ENCODE results near the gene EIF5AL1. TPM values are rescaled to one million over a fixed set of nuclear protein-coding genes. Genes with fewer than 3 reads are reported as not detected.
A peak's percentile ranks its signal among the peaks of the same experiment; 100 is the strongest.

EIF5AL1 gene
- total and polyA plus RNA-seq, 2 experiments from 2014 or later, result 0.27 to 1.5 TPM

DNA sequence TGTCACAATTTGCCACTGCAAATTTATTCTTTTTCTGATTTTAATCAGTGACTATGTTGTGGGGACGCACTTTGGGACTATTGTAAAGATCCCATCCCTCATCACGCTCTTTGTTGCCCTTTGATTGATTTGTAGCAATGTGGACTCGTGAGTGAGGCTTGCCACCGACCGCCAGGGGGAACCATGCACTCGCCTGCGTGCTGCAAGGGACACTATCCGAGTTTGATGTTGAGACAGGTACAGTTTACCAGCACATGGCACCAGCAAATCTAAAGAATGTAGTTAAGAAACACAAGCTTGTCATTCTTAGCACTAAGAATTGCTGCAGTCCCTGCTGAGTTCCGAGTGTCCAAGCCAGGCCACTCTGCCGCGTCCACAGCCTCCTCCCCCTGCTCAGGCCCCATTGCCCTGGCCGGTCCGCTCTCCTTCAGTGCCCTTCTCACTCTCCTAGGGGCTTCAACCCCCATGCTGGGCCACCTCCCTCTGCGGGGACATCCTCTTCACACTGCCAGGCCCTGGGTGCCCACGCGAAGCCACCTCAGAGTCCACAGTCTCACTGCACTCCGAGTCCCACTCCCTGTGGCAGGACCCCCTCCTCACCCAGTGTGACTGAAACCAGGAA, 49.9 kb downstream of the EIF5AL1 start:
- WGBS (ENCODE audit: low lambda C conversion rate, missing lambda C conversion rate), result 24% methylated on average over 17 of the region's 17 CpGs
- Histone ChIP-seq H3K4me2 (peak overlapping the region; percentile 63), H3K36me3 (replicated peaks; ENCODE audit: insufficient read depth, low read depth) (no peaks in the 10 kb centered on the region), H3K27ac (no peak overlapping the region), H4K20me1 (ENCODE audit: insufficient read depth, poor library complexity, severe bottlenecking) (no peaks in the 10 kb centered on the region), H3K9me2 (replicated peaks; ENCODE audit: insufficient read depth) (no peaks in the 10 kb centered on the region), H3K79me2 (no peaks in the 10 kb centered on the region), H3K9me3 (ENCODE audit: low read depth) (no peaks in the 10 kb centered on the region), H2AFZ (no peak overlapping the region), H3K4me3 (no peak overlapping the region), H3K4me1 (ENCODE audit: insufficient read depth) (no peaks in the 10 kb centered on the region), H3K27me3 (no peaks in the 10 kb centered on the region)
- TF ChIP-seq EZH2phosphoT487 (IDR thresholded peaks at IDR 0.05; ENCODE audit: low read depth, severe bottlenecking, unreplicated experiment), result no peak
- TF ChIP-seq, protein P1, sequence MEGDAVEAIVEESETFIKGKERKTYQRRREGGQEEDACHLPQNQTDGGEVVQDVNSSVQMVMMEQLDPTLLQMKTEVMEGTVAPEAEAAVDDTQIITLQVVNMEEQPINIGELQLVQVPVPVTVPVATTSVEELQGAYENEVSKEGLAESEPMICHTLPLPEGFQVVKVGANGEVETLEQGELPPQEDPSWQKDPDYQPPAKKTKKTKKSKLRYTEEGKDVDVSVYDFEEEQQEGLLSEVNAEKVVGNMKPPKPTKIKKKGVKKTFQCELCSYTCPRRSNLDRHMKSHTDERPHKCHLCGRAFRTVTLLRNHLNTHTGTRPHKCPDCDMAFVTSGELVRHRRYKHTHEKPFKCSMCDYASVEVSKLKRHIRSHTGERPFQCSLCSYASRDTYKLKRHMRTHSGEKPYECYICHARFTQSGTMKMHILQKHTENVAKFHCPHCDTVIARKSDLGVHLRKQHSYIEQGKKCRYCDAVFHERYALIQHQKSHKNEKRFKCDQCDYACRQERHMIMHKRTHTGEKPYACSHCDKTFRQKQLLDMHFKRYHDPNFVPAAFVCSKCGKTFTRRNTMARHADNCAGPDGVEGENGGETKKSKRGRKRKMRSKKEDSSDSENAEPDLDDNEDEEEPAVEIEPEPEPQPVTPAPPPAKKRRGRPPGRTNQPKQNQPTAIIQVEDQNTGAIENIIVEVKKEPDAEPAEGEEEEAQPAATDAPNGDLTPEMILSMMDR (IDR thresholded peaks at IDR 0.05; ENCODE audit: poor library complexity), result peak; percentile 93
- peak; percentile 79 for DNase-seq (ENCODE audit: low spot score)

DNA sequence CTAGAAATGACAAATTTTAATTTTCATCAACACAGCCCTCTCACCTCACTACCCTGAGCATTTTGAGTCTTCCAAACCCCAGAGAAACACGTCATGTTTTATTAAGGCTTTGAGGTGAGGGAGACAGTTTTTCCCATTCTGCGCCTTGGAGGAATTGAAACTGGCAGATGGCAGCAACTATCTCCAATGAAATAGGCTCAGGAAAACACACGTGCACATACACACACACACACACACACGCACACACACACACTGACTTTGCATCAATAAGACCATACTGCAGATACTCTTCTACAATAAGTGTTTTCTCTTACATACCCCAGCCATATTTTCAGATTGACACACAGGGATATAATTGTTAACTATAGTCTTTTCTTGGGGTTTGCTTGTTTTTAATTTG, 51.1 kb downstream of the EIF5AL1 start:
- WGBS (ENCODE audit: low lambda C conversion rate, missing lambda C conversion rate), result 80% methylated on average over 4 of the region's 4 CpGs
- H3K36me3 ChIP-seq (replicated peaks; ENCODE audit: insufficient read depth, low read depth), result no peaks in the 10 kb centered on the region
- H3K79me2 ChIP-seq, result no peaks in the 10 kb centered on the region
- TF ChIP-seq EZH2phosphoT487 (IDR thresholded peaks at IDR 0.05; ENCODE audit: low read depth, severe bottlenecking, unreplicated experiment), result no peak
- no peak for TF ChIP-seq EZH2 (IDR thresholded peaks at IDR 0.05; ENCODE audit: borderline replicate concordance)
- TF ChIP-seq, protein P1 (IDR thresholded peaks at IDR 0.05; ENCODE audit: poor library complexity), result no peak
- H2AFZ ChIP-seq, result no peak overlapping the region
- no peak overlapping the region for H3K4me3 ChIP-seq
- no peak overlapping the region for H3K4me2 ChIP-seq
- no peaks in the 10 kb centered on the region for H3K27me3 ChIP-seq
- no peak for DNase-seq (ENCODE audit: low spot score)
- no peaks in the 10 kb centered on the region for H3K4me1 ChIP-seq (ENCODE audit: insufficient read depth)
- H3K9me3 ChIP-seq (ENCODE audit: low read depth), result no peaks in the 10 kb centered on the region
- no peaks in the 10 kb centered on the region for H4K20me1 ChIP-seq (ENCODE audit: insufficient read depth, poor library complexity, severe bottlenecking)
- no peak overlapping the region for H3K27ac ChIP-seq
- H3K9me2 ChIP-seq (replicated peaks; ENCODE audit: insufficient read depth), result no peaks in the 10 kb centered on the region

Small RNA genes within 50 kb of the gene (small RNA-seq; reads per million reads assigned to genes)
- not detected for gene BX248123.2
- gene RPS12P18, result not detected

Other genes starting within 250 kb of the EIF5AL1 start
- gene PPIF, start 165.1 kb upstream of the EIF5AL1 start, total RNA-seq, result 64.3 and 79.4 TPM in 2 replicates
- gene PPIF, start 165.1 kb upstream of the EIF5AL1 start, polyA plus RNA-seq, result 69.7 and 70.3 TPM in 2 replicates
- gene ZCCHC24, start 66.9 kb upstream of the EIF5AL1 start, total RNA-seq, result 18.3 and 20.1 TPM in 2 replicates
- gene ZCCHC24, start 66.9 kb upstream of the EIF5AL1 start, polyA plus RNA-seq, result 14.5 and 20.6 TPM in 2 replicates
- 0.28 TPM in 1 of 2 replicates, not detected in the other for gene SFTPA2, start 47.9 kb downstream of the EIF5AL1 start, total RNA-seq
- not detected in 2 replicates for gene SFTPA2, start 47.9 kb downstream of the EIF5AL1 start, polyA plus RNA-seq
- not detected in 2 replicates for gene SFTPA1, start 98.4 kb downstream of the EIF5AL1 start, total RNA-seq
- not detected in 2 replicates for gene SFTPA1, start 98.4 kb downstream of the EIF5AL1 start, polyA plus RNA-seq
- gene NUTM2B, start 190.7 kb downstream of the EIF5AL1 start, total RNA-seq, result 0.20 and 1.1 TPM in 2 replicates
- gene NUTM2B, start 190.7 kb downstream of the EIF5AL1 start, polyA plus RNA-seq, result 0.08 TPM in 1 of 2 replicates, not detected in the other

Measured in hepatocyte (in vitro differentiated cells).